Measurements from ENCODE around the gene ATXN1L. TPM values are rescaled to one million over a fixed set of nuclear protein-coding genes. Genes with fewer than 3 reads are reported as not detected.
"Not testable (repeated sequence)": the region's sequence is repeated elsewhere in the genome, so short reads cannot be mapped to it uniquely, and the experiment has no call there.

ATXN1L gene
- total RNA-seq, 2 donors from 2014 or later = 17.7 to 35.8 TPM

- H3K27me3 ChIP-seq (replicated peaks; ENCODE audit: insufficient read depth) = no peaks in the 10 kb centered on the region
- no peaks in the 10 kb centered on the region for H3K9me3 ChIP-seq
- 81% methylated on average over 2 of the region's 2 CpGs for WGBS
- no peak for TF ChIP-seq POLR2A (IDR thresholded peaks at IDR 0.05)
- TF ChIP-seq CTCF (IDR thresholded peaks at IDR 0.05) = no peak
- TF ChIP-seq POLR2AphosphoS5 (IDR thresholded peaks at IDR 0.05) = no peak
- intact Hi-C loops (cut with DNase I) = no loop called here
- no peaks in the 10 kb centered on the region for H3K36me3 ChIP-seq
- no peak for DNase-seq (ENCODE audit: low spot score)
- H3K27ac ChIP-seq = no peak overlapping the region
- H3K4me3 ChIP-seq = no peak overlapping the region
- H3K4me1 ChIP-seq (replicated peaks) = no peaks in the 10 kb centered on the region
These were observed 57.8 kb downstream of the ATXN1L start for GRCh38 chr16:71903608-71904007.

- no peaks in the 10 kb centered on the region for H3K9me3 ChIP-seq
- H3K4me1 ChIP-seq (replicated peaks) = no peaks in the 10 kb centered on the region
- no peak overlapping the region for H3K4me3 ChIP-seq
- TF ChIP-seq POLR2AphosphoS5 (IDR thresholded peaks at IDR 0.05) (no peak), POLR2A (IDR thresholded peaks at IDR 0.05) (no peak), CTCF (IDR thresholded peaks at IDR 0.05) (no peak)
- H3K27me3 ChIP-seq (replicated peaks; ENCODE audit: insufficient read depth) = no peaks in the 10 kb centered on the region
- no peaks in the 10 kb centered on the region for H3K36me3 ChIP-seq
- 93% methylated on average over 9 of the region's 9 CpGs for WGBS
- intact Hi-C loops (cut with DNase I) = no loop called here
- no peak overlapping the region for H3K27ac ChIP-seq
- no peak for DNase-seq (ENCODE audit: low spot score)
These were observed 58.5 kb downstream of the ATXN1L start for GRCh38 chr16:71904239-71904638.

GRCh38 chr16:71905765-71906164, 60.0 kb downstream of the ATXN1L start:
- H3K9me3 ChIP-seq; H3K36me3 ChIP-seq; intact Hi-C loops (cut with DNase I); H3K27ac ChIP-seq; DNase-seq (ENCODE audit: low spot score); H3K4me1 ChIP-seq (replicated peaks); H3K4me3 ChIP-seq; H3K27me3 ChIP-seq (replicated peaks; ENCODE audit: insufficient read depth): not testable (repeated sequence)
- WGBS = 85% methylated on average over 6 of the region's 6 CpGs

Other genes starting within 250 kb of the ATXN1L start
- 10 to 100 TPM; 11.4 to 20.0 TPM for gene MARVELD3, start 219.8 kb upstream of the ATXN1L start, total RNA-seq
- gene PHLPP2, start 121.3 kb upstream of the ATXN1L start, total RNA-seq = 10 to 100 TPM in 1 of 2 donors, 1 to 10 TPM in 1; 5.0 to 21.2 TPM
- gene AP1G1, start 37.1 kb upstream of the ATXN1L start, total RNA-seq = 10 to 100 TPM; 68.0 to 94.6 TPM
- gene ZNF821, start 38.2 kb downstream of the ATXN1L start, total RNA-seq = 10 to 100 TPM; 20.0 to 26.6 TPM
- gene IST1, start 49.6 kb downstream of the ATXN1L start, total RNA-seq = 100 to 1,000 TPM; 193 to 249 TPM
- gene PKD1L3, start 154.4 kb downstream of the ATXN1L start, total RNA-seq = under 1 TPM; 0.36 to 0.40 TPM
- gene DHODH, start 162.8 kb downstream of the ATXN1L start, total RNA-seq = 1 to 10 TPM; 4.4 to 7.7 TPM
- 1 to 10 TPM; 2.5 to 3.1 TPM for gene HP, start 208.5 kb downstream of the ATXN1L start, total RNA-seq
- gene HPR, start 217.2 kb downstream of the ATXN1L start, total RNA-seq = 1 to 10 TPM in 1 of 2 donors, not detected in 1; 5.3 TPM
- gene TXNL4B, start 247.6 kb downstream of the ATXN1L start, total RNA-seq = 10 to 100 TPM; 14.1 to 36.2 TPM
- gene DHX38, start 247.9 kb downstream of the ATXN1L start, total RNA-seq = 10 to 100 TPM; 61.9 to 63.9 TPM

All from prostate gland (tissue), 2 donors.